ENCODE measurements around the gene RBKS.
A peak's percentile ranks its signal among the peaks of the same experiment; 100 is the strongest.

GRCh38 chr2:27765621-27766286 is 124.4 kb downstream of the RBKS start:
- TF ChIP-seq POLR2A (IDR thresholded peaks at IDR 0.05): peak; percentile 9 to 68 (median 63)
- TF ChIP-seq CTCF (IDR thresholded peaks at IDR 0.05): no peak
